Activated B cell treated with CpG ODN at 0.5 μM for 24 hours (primary cell): Measurements from ENCODE around the gene NR2F6. TPM values are rescaled to one million over a fixed set of nuclear protein-coding genes. Genes with fewer than 3 reads are reported as not detected.
"Not testable (repeated sequence)": the region's sequence is repeated elsewhere in the genome, so short reads cannot be mapped to it uniquely, and the experiment has no call there.

Source experiments
- ATAC-seq: fragments of 200-7000 bp; cut with Tn5 transposase; one replicate; pipeline ENCODE4 v1.10.0; 2021; ENCODE audit warnings: low read depth, mild to moderate bottlenecking, moderate library complexity
- CTCF ChIA-PET: fragments of 350-600 bp; sonication (Branson Sonifier 250); formaldehyde crosslinking; loops from one replicate; lab custom pipeline; 2021; ENCODE audit warnings: antibody characterized with exemption; lab: Charles Lee
- POLR2A ChIA-PET: fragments of 350-600 bp; sonication (Branson Sonifier 250); formaldehyde crosslinking; loops from one replicate; lab custom pipeline; 2021; ENCODE audit warnings: antibody characterized with exemption; lab: Charles Lee
- DNase-seq: peaks from one replicate; pipeline ENCODE4 v3.0.0; 2022
- H3K27ac Mint-ChIP-seq: one replicate; pipeline ENCODE4 v1.8.0; 2020; ENCODE audit warnings: mixed read lengths
- H3K27me3 Mint-ChIP-seq: one replicate; pipeline ENCODE4 v1.8.0; 2021; ENCODE audit warnings: mixed read lengths
- H3K36me3 Mint-ChIP-seq: one replicate; pipeline ENCODE4 v1.8.0; 2021; ENCODE audit warnings: low read depth, mixed read lengths
- H3K4me1 Mint-ChIP-seq: one replicate; pipeline ENCODE4 v1.8.0; 2021; ENCODE audit warnings: mixed read lengths
- H3K4me3 Mint-ChIP-seq: one replicate; pipeline ENCODE4 v1.8.0; 2020; ENCODE audit warnings: mild to moderate bottlenecking, mixed read lengths
- H3K9me3 Mint-ChIP-seq: one replicate; pipeline ENCODE4 v1.8.0; 2020; ENCODE audit warnings: mixed read lengths
- CTCF ChIP-seq: fragments of 200-600 bp; IDR thresholded peaks from one replicate; pipeline ENCODE4 v1.8.0; 2022; ENCODE audit warnings: antibody characterized with exemption, mild to moderate bottlenecking
- intact Hi-C: fragments of 100-400 bp; cut with micrococcal nuclease; formaldehyde crosslinking; loops from one replicate; pipeline ENCODE4 v1.15.1; 2024
- total RNA-seq: library from RNA; stranded (reverse); gene quantifications from 2 replicates; pipeline ENCODE4 v1.2.3, GENCODE V29; 2022

Gene NR2F6
- total RNA-seq, 1 donor from 2014 or later: 4.3 TPM

GRCh38 chr19:17197666-17198065 is 48.1 kb downstream of the NR2F6 start:
- CTCF ChIA-PET: no interaction called here
- peaks cover 84% of the 10 kb centered on the region for H3K36me3 Mint-ChIP-seq

GRCh38 chr19:17196610-17197009 is 49.1 kb downstream of the NR2F6 start:
- DNase-seq (no peak), ATAC-seq (no peak)
- peaks cover 82% of the 10 kb centered on the region for H3K36me3 Mint-ChIP-seq

More at GRCh38 chr19:17197666-17198065, 48.1 kb downstream of the NR2F6 start:
- Mint-ChIP-seq H3K27ac (peak overlapping the region; percentile 32), H3K4me1 (no peaks in the 10 kb centered on the region), H3K4me3 (no peak overlapping the region), H3K9me3 (no peaks in the 10 kb centered on the region), H3K27me3 (no peaks in the 10 kb centered on the region)
- no peak for TF ChIP-seq CTCF
- POLR2A ChIA-PET: interaction anchor here (0.7 kb wide), 1 partner anchor 14 kb away, joined by 3 read pairs; no protein-coding TSS in a partner anchor
- intact Hi-C loops: no loop called here
- DNase-seq: no peak
- ATAC-seq: no peak

GRCh38 chr19:17195106-17195505 is 50.6 kb downstream of the NR2F6 start:
- H3K36me3 Mint-ChIP-seq: peaks cover 77% of the 10 kb centered on the region
- H3K4me3 Mint-ChIP-seq: no peak overlapping the region
- H3K9me3 Mint-ChIP-seq: no peaks in the 10 kb centered on the region
- DNase-seq: no peak
- intact Hi-C loops: no loop called here
- no peak for ATAC-seq
- ChIA-PET CTCF (no interaction called here), POLR2A (no interaction called here)
- H3K27me3 Mint-ChIP-seq: no peaks in the 10 kb centered on the region
- peaks cover 5% of the 10 kb centered on the region for H3K4me1 Mint-ChIP-seq
- no peak overlapping the region for H3K27ac Mint-ChIP-seq
- no peak for TF ChIP-seq CTCF

More at GRCh38 chr19:17196610-17197009, 49.1 kb downstream of the NR2F6 start:
- ChIA-PET POLR2A (interaction anchor here (0.7 kb wide), 1 partner anchor 886 kb away, joined by 3 read pairs; no protein-coding TSS in a partner anchor), CTCF (no interaction called here)
- intact Hi-C loops: no loop called here
- no peak for TF ChIP-seq CTCF
- Mint-ChIP-seq H3K27ac (no peak overlapping the region), H3K27me3 (no peaks in the 10 kb centered on the region), H3K4me3 (no peak overlapping the region), H3K4me1 (peaks cover 1% of the 10 kb centered on the region), H3K9me3 (no peaks in the 10 kb centered on the region)

GRCh38 chr19:17194608-17195007 is 51.1 kb downstream of the NR2F6 start:
- H3K36me3 Mint-ChIP-seq: peaks cover 76% of the 10 kb centered on the region
- DNase-seq (no peak), ATAC-seq (no peak)
- H3K4me3 Mint-ChIP-seq: no peak overlapping the region
- ChIA-PET POLR2A (no interaction called here), CTCF (no interaction called here)
- peaks cover 5% of the 10 kb centered on the region for H3K4me1 Mint-ChIP-seq
- intact Hi-C loops: no loop called here
- TF ChIP-seq CTCF: no peak
- no peaks in the 10 kb centered on the region for H3K9me3 Mint-ChIP-seq
- no peak overlapping the region for H3K27ac Mint-ChIP-seq
- no peaks in the 10 kb centered on the region for H3K27me3 Mint-ChIP-seq

- CTCF ChIA-PET: no interaction called here
- no peak for DNase-seq
- intact Hi-C loops: no loop called here
- TF ChIP-seq CTCF: no peak
- H3K9me3 Mint-ChIP-seq: no peaks in the 10 kb centered on the region
- no peak overlapping the region for H3K27ac Mint-ChIP-seq
- POLR2A ChIA-PET: interaction anchor here (0.6 to 1.4 kb wide), 2 partner anchors 13 to 1875 kb away, joined by 3 to 6 read pairs; no protein-coding TSS in a partner anchor
- no peaks in the 10 kb centered on the region for H3K27me3 Mint-ChIP-seq
- H3K4me1 Mint-ChIP-seq: peaks cover 5% of the 10 kb centered on the region
- no peak overlapping the region for H3K4me3 Mint-ChIP-seq
- H3K36me3 Mint-ChIP-seq: peaks cover 75% of the 10 kb centered on the region
- no peak for ATAC-seq
Observed at GRCh38 chr19:17192751-17193150, 53.0 kb downstream of the NR2F6 start.

- DNase-seq, H3K4me1 Mint-ChIP-seq, ATAC-seq, H3K4me3 Mint-ChIP-seq, CTCF ChIA-PET, H3K27ac Mint-ChIP-seq, intact Hi-C loops, H3K9me3 Mint-ChIP-seq, H3K27me3 Mint-ChIP-seq: not testable (repeated sequence)
- POLR2A ChIA-PET: interaction anchor here (0.8 kb wide), 1 partner anchor 52 kb away, joined by 3 read pairs; no protein-coding TSS in a partner anchor
- peaks cover 75% of the 10 kb centered on the region for H3K36me3 Mint-ChIP-seq
Observed at GRCh38 chr19:17191736-17192135, 54.0 kb downstream of the NR2F6 start.
